Measurements from ENCODE around the gene MBP.

- TF ChIP-seq CTCF (IDR thresholded peaks at IDR 0.05; ENCODE audit: low read length) (no peak), EZH2 (IDR thresholded peaks at IDR 0.05; ENCODE audit: borderline replicate concordance, low read length) (no peak)
These were observed 4.5 kb upstream of the MBP start for GRCh38 chr18:77136871-77137665.
